OCI-LY7 (cell line): ENCODE measurements around the gene LYSMD2.

ENCODE experiments used
- EZH2phosphoT487 ChIP-seq: fragments of 200-600 bp; sonication (generic); IDR thresholded peaks from 2 replicates; pipeline ENCODE4 v1.6.1; 2018; ENCODE audit warnings: low read depth, borderline replicate concordance, mild to moderate bottlenecking, mixed run types, antibody characterized with exemption, low read length, moderate library complexity, mixed read lengths
- TF ChIP-seq, protein P1 (sequence below): fragments of 200-600 bp; sonication (generic); conservative IDR thresholded peaks from 2 replicates; pipeline ENCODE4 v1.5.1; 2014; ENCODE audit warnings: mild to moderate bottlenecking, antibody characterized with exemption, low read length, moderate library complexity, mixed read lengths

GRCh38 chr15:51758645-51759044 lies 21.2 kb upstream of the LYSMD2 start:
- no peak for TF ChIP-seq EZH2phosphoT487
- TF ChIP-seq, protein P1, sequence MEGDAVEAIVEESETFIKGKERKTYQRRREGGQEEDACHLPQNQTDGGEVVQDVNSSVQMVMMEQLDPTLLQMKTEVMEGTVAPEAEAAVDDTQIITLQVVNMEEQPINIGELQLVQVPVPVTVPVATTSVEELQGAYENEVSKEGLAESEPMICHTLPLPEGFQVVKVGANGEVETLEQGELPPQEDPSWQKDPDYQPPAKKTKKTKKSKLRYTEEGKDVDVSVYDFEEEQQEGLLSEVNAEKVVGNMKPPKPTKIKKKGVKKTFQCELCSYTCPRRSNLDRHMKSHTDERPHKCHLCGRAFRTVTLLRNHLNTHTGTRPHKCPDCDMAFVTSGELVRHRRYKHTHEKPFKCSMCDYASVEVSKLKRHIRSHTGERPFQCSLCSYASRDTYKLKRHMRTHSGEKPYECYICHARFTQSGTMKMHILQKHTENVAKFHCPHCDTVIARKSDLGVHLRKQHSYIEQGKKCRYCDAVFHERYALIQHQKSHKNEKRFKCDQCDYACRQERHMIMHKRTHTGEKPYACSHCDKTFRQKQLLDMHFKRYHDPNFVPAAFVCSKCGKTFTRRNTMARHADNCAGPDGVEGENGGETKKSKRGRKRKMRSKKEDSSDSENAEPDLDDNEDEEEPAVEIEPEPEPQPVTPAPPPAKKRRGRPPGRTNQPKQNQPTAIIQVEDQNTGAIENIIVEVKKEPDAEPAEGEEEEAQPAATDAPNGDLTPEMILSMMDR, result no peak
